ENCODE results near the gene STARD4.
A peak's percentile ranks its signal among the peaks of the same experiment; 100 is the strongest.

STARD4 gene

DNA sequence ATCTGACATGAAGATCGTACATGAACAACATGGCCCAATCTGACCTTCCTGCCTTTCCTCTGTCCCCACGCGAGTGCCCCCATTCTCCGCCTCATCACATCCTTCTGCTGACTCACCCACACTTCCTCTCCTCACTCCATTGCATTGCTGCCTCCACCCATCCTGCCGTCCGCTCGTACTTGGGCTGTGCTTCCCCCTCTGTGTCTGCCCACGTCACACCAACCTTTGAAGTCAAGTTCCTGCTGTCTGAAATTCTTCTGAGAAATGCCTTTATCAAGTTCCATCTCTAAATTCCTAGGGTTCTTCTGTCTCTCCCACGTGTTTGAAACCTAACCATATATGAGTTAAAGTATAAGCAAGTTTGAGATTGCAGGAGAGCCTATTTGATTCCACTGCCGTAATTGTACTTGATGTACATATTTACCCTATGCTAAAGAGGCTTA lies 18.0 kb upstream of the STARD4 start:
- no peaks in the 10 kb centered on the region for H3K27me3 ChIP-seq (ENCODE audit: insufficient read depth, low read length, poor library complexity, severe bottlenecking)
- no peaks in the 10 kb centered on the region for H3K9me2 ChIP-seq (replicated peaks; ENCODE audit: low read depth, low read length)
- H4K20me1 ChIP-seq (ENCODE audit: insufficient read depth, low read length, poor library complexity, severe bottlenecking): no peaks in the 10 kb centered on the region
- peak overlapping the region; percentile 25 for H3K4me3 ChIP-seq (ENCODE audit: low read length, poor library complexity, severe bottlenecking)
- no peaks in the 10 kb centered on the region for H3F3A ChIP-seq (ENCODE audit: low read depth)
- H3K9ac ChIP-seq (ENCODE audit: low read depth, low read length, poor library complexity, severe bottlenecking): no peak overlapping the region
- TF ChIP-seq, protein P1, sequence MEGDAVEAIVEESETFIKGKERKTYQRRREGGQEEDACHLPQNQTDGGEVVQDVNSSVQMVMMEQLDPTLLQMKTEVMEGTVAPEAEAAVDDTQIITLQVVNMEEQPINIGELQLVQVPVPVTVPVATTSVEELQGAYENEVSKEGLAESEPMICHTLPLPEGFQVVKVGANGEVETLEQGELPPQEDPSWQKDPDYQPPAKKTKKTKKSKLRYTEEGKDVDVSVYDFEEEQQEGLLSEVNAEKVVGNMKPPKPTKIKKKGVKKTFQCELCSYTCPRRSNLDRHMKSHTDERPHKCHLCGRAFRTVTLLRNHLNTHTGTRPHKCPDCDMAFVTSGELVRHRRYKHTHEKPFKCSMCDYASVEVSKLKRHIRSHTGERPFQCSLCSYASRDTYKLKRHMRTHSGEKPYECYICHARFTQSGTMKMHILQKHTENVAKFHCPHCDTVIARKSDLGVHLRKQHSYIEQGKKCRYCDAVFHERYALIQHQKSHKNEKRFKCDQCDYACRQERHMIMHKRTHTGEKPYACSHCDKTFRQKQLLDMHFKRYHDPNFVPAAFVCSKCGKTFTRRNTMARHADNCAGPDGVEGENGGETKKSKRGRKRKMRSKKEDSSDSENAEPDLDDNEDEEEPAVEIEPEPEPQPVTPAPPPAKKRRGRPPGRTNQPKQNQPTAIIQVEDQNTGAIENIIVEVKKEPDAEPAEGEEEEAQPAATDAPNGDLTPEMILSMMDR (conservative IDR thresholded peaks at IDR 0.05; ENCODE audit: low read length): no peak
- no peak for TF ChIP-seq EZH2phosphoT487 (IDR thresholded peaks at IDR 0.05; ENCODE audit: borderline replicate concordance)
- H3K9me3 ChIP-seq (ENCODE audit: insufficient read depth, low read depth, low read length): no peaks in the 10 kb centered on the region
- peaks cover 5% of the 10 kb centered on the region for H3K4me1 ChIP-seq (ENCODE audit: insufficient read depth, low read length, poor library complexity, severe bottlenecking)
- H3K4me2 ChIP-seq (ENCODE audit: low read depth, low read length, poor library complexity, severe bottlenecking): no peak overlapping the region
- H3K36me3 ChIP-seq (ENCODE audit: insufficient read depth, low read length): no peaks in the 10 kb centered on the region
- peak overlapping the region; percentile 80 for H2AFZ ChIP-seq (ENCODE audit: low read length)
- H3K79me2 ChIP-seq (ENCODE audit: insufficient read depth, low read length): no peaks in the 10 kb centered on the region

DNA sequence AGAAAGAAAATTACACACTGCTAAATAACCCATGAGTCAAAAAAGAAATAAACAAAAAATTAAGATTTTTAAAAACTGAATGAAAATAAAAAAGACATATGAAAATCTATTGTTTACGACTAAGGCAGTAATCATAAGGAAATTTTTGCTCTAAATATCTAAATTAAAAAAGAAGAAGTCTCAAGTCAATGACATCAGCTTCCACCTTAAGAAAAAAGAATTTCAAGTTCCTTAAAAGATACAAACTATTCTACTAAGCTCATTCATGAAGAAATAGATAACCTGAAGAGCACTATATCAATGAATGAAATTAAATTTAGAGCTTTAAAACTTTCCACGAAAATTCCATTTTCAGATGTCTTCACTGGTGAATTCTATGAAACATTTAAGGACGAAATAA lies 15.7 kb upstream of the STARD4 start:
- H3K27me3 ChIP-seq (ENCODE audit: insufficient read depth, low read length, poor library complexity, severe bottlenecking): no peaks in the 10 kb centered on the region
- H3K9ac ChIP-seq (ENCODE audit: low read depth, low read length, poor library complexity, severe bottlenecking): no peak overlapping the region
- no peaks in the 10 kb centered on the region for H4K20me1 ChIP-seq (ENCODE audit: insufficient read depth, low read length, poor library complexity, severe bottlenecking)
- no peak overlapping the region for H3K4me2 ChIP-seq (ENCODE audit: low read depth, low read length, poor library complexity, severe bottlenecking)
- H3K36me3 ChIP-seq (ENCODE audit: insufficient read depth, low read length): no peaks in the 10 kb centered on the region
- H3K4me1 ChIP-seq (ENCODE audit: insufficient read depth, low read length, poor library complexity, severe bottlenecking): peaks cover 5% of the 10 kb centered on the region
- H3K9me2 ChIP-seq (replicated peaks; ENCODE audit: low read depth, low read length): no peaks in the 10 kb centered on the region
- TF ChIP-seq, protein P1 (conservative IDR thresholded peaks at IDR 0.05; ENCODE audit: low read length): no peak
- TF ChIP-seq EZH2phosphoT487 (IDR thresholded peaks at IDR 0.05; ENCODE audit: borderline replicate concordance): no peak
- H3K4me3 ChIP-seq (ENCODE audit: low read length, poor library complexity, severe bottlenecking): no peak overlapping the region
- H2AFZ ChIP-seq (ENCODE audit: low read length): no peak overlapping the region
- no peaks in the 10 kb centered on the region for H3K9me3 ChIP-seq (ENCODE audit: insufficient read depth, low read depth, low read length)
- no peaks in the 10 kb centered on the region for H3K79me2 ChIP-seq (ENCODE audit: insufficient read depth, low read length)
- no peaks in the 10 kb centered on the region for H3F3A ChIP-seq (ENCODE audit: low read depth)

DNA sequence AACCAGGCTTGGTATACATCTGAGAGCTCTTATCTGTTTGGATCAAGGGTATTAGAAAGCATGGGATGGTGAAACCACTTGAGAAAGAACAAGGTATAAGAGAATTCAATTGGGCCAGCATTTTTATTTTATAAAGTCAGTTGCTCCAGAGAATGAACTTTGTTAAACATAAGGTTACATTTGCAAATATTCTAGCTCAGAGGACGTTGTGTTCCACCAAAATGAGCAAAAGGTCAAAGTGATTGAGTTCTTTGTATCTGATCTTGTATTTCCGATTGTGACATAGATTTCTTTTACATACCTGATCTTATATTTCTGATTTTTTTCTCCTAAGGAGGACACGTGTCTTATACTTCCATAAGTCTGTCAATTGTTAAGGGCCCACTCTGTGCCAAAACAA lies 8.6 kb upstream of the STARD4 start:
- Histone ChIP-seq H3K4me3 (ENCODE audit: low read length, poor library complexity, severe bottlenecking) (no peak overlapping the region), H4K20me1 (ENCODE audit: insufficient read depth, low read length, poor library complexity, severe bottlenecking) (no peaks in the 10 kb centered on the region), H3K4me1 (ENCODE audit: insufficient read depth, low read length, poor library complexity, severe bottlenecking) (no peaks in the 10 kb centered on the region), H3K79me2 (ENCODE audit: insufficient read depth, low read length) (no peaks in the 10 kb centered on the region), H3K4me2 (ENCODE audit: low read depth, low read length, poor library complexity, severe bottlenecking) (no peak overlapping the region), H3K27me3 (ENCODE audit: insufficient read depth, low read length, poor library complexity, severe bottlenecking) (no peaks in the 10 kb centered on the region), H3K9ac (ENCODE audit: low read depth, low read length, poor library complexity, severe bottlenecking) (no peak overlapping the region), H3K9me2 (replicated peaks; ENCODE audit: low read depth, low read length) (no peaks in the 10 kb centered on the region), H3K36me3 (ENCODE audit: insufficient read depth, low read length) (no peaks in the 10 kb centered on the region), H3F3A (ENCODE audit: low read depth) (no peaks in the 10 kb centered on the region), H3K9me3 (ENCODE audit: insufficient read depth, low read depth, low read length) (no peaks in the 10 kb centered on the region), H2AFZ (ENCODE audit: low read length) (no peak overlapping the region)
- TF ChIP-seq, protein P1 (conservative IDR thresholded peaks at IDR 0.05; ENCODE audit: low read length): no peak
- no peak for TF ChIP-seq EZH2phosphoT487 (IDR thresholded peaks at IDR 0.05; ENCODE audit: borderline replicate concordance)
